Tibial nerve (tissue), 4 donors: Measurements from ENCODE around the gene GREM1. TPM values are rescaled to one million over a fixed set of nuclear protein-coding genes. Genes with fewer than 3 reads are reported as not detected.

Experiments used
- DNase-seq, 2 donors: peaks; one replicate each; pipeline ENCODE4 v3.0.0-alpha.2; 2019; ENCODE audit warnings: low spot score in 2 of 2
- H3K27ac ChIP-seq, 4 donors: fragments of 200-600 bp; sonication (generic) in 3 of 4; one replicate each; pipeline ENCODE4 v1.5.1; 2017 to 2019; ENCODE audit warnings: mild to moderate bottlenecking in 1 of 4
- H3K27me3 ChIP-seq, 2 donors: fragments of 200-600 bp; sonication (generic) in 1 of 2; one replicate each; pipeline versions ENCODE4 v1.5.1 to v1.6.0; 2017 to 2019
- H3K36me3 ChIP-seq, 3 donors: fragments of 200-600 bp; sonication (generic); one replicate each; pipeline ENCODE4 v1.5.1; 2018 to 2019
- H3K4me1 ChIP-seq, 4 donors: fragments of 200-600 bp; sonication (generic) in 3 of 4; one replicate each; pipeline ENCODE4 v1.5.1; 2017 to 2019
- H3K4me3 ChIP-seq, 4 donors: fragments of 200-600 bp; sonication (generic) in 3 of 4; one replicate each; pipeline ENCODE4 v1.5.1; 2017 to 2019; ENCODE audit warnings: mild to moderate bottlenecking in 1 of 4, moderate library complexity in 1 of 4
- H3K9me3 ChIP-seq, 4 donors: fragments of 200-600 bp; sonication (generic) in 3 of 4; one replicate each; pipeline ENCODE4 v1.5.1; 2017 to 2019
- EP300 ChIP-seq, 2 donors: sonication (generic); formaldehyde crosslinking; IDR thresholded peaks; one replicate each; pipeline ENCODE4 v1.6.1; 2017; ENCODE audit warnings: antibody characterized with exemption in 2 of 2, mild to moderate bottlenecking in 1 of 2
- POLR2A ChIP-seq, 2 donors: fragments of 450-650 bp; IDR thresholded peaks; one replicate each; pipeline ENCODE4 v1.6.1; 2017; ENCODE audit warnings: antibody characterized with exemption in 2 of 2, mild to moderate bottlenecking in 2 of 2, moderate library complexity in 2 of 2
- WGBS, 2 donors: methylation state at CpG; one replicate each; pipeline ENCODE4 v1.1.5; 2018; 5-methylcytosine and 5-hydroxymethylcytosine counted together
- total RNA-seq, 4 donors: library from RNA; depleted of rRNA; stranded (reverse); fragments of >200 nt; gene quantifications; one replicate each; pipeline ENCODE4 v1.1.0, GENCODE V29; 2016
- TF ChIP-seq, protein P1 (sequence below), 5 experiments: fragments of 200-600 bp in 3 of 5; fragments of 450-650 bp in 2 of 5; sonication (generic) in 3 of 5; IDR thresholded peaks; one replicate each; pipeline ENCODE4 v1.5.1; 2016 to 2019; ENCODE audit warnings: antibody characterized with exemption in 5 of 5, mild to moderate bottlenecking in 3 of 5, moderate library complexity in 2 of 5

Gene GREM1
- total RNA-seq, 4 donors from 2014 or later, result 0.30 TPM; not detected in 3

DNA sequence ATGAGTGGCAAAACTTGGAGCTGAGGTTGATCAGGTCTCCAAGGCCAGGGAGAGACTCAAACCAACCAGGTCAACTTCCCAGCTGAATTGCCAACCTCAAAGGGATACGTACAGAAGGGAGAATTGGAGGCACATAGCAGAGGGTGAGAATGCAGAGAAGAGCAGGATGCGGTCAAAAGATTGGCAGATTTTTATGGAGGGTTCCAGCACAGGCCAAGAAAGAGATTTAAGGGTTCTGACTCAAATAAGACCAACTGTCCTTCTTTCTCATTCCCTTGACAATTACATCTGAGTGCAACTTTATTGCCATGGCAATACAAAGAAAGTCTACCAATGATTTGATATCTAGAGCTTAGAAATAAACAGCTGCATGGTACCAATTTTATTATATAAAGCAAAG lies 43.1 kb upstream of the GREM1 start:
- H3K4me1 ChIP-seq, result peaks cover 0 to 25% (median 6%) of the 10 kb centered on the region in 4 donors
- H3K36me3 ChIP-seq, result no peaks in the 10 kb centered on the region
- H3K4me3 ChIP-seq, result no peak overlapping the region
- H3K9me3 ChIP-seq, result no peaks in the 10 kb centered on the region
- 92 to 95% methylated on average over 2 of the region's 2 CpGs for WGBS, 2 donors
- no peak overlapping the region for H3K27ac ChIP-seq
- DNase-seq, result no peak
- no peaks in the 10 kb centered on the region for H3K27me3 ChIP-seq
- TF ChIP-seq POLR2A (IDR thresholded peaks at IDR 0.05), result no peak
- TF ChIP-seq, protein P1, sequence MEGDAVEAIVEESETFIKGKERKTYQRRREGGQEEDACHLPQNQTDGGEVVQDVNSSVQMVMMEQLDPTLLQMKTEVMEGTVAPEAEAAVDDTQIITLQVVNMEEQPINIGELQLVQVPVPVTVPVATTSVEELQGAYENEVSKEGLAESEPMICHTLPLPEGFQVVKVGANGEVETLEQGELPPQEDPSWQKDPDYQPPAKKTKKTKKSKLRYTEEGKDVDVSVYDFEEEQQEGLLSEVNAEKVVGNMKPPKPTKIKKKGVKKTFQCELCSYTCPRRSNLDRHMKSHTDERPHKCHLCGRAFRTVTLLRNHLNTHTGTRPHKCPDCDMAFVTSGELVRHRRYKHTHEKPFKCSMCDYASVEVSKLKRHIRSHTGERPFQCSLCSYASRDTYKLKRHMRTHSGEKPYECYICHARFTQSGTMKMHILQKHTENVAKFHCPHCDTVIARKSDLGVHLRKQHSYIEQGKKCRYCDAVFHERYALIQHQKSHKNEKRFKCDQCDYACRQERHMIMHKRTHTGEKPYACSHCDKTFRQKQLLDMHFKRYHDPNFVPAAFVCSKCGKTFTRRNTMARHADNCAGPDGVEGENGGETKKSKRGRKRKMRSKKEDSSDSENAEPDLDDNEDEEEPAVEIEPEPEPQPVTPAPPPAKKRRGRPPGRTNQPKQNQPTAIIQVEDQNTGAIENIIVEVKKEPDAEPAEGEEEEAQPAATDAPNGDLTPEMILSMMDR (IDR thresholded peaks at IDR 0.05), result no peak
- TF ChIP-seq EP300 (IDR thresholded peaks at IDR 0.05), result no peak

- no peak for TF ChIP-seq EP300 (IDR thresholded peaks at IDR 0.05)
- TF ChIP-seq, protein P1 (IDR thresholded peaks at IDR 0.05), result no peak
- no peak for TF ChIP-seq POLR2A (IDR thresholded peaks at IDR 0.05)
- Histone ChIP-seq H3K9me3 (no peaks in the 10 kb centered on the region), H3K4me3 (no peak overlapping the region), H3K27me3 (no peaks in the 10 kb centered on the region), H3K4me1 (peaks cover 0 to 18% (median 4%) of the 10 kb centered on the region in 4 donors), H3K27ac (no peak overlapping the region), H3K36me3 (no peaks in the 10 kb centered on the region)
- 63 to 70% methylated on average over 6 of the region's 6 CpGs for WGBS, 2 donors
- DNase-seq, result no peak
These were observed 42.3 kb upstream of the GREM1 start for GRCh38 chr15:32675466-32675865.

DNA sequence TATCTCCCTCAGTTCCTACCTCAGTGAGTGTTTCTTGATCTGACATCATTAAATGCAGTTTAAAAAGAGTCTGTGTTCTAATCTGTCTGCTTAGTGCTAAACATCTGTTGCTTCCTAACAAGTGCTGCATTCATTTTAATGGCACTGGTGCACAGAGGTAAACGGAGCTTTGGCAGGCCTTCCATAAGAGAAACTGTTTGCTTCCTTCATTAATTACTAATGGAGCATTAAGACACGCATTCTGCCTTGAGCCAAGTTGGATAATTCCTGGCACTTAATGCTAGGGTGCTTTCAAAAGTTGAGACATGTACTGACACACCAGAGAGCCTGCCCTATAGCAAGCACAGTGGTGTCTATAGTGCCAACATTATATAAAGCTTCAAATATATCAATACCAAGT lies 41.6 kb upstream of the GREM1 start:
- TF ChIP-seq EP300 (IDR thresholded peaks at IDR 0.05) (no peak), POLR2A (IDR thresholded peaks at IDR 0.05) (no peak)
- TF ChIP-seq, protein P1 (IDR thresholded peaks at IDR 0.05), result no peak
- 54 to 59% methylated on average over 2 of the region's 2 CpGs for WGBS, 2 donors
- H3K4me3 ChIP-seq, result no peak overlapping the region
- H3K4me1 ChIP-seq, result peaks cover 0 to 11% (median 2%) of the 10 kb centered on the region in 4 donors
- H3K9me3 ChIP-seq, result no peaks in the 10 kb centered on the region
- DNase-seq, result no peak
- no peak overlapping the region for H3K27ac ChIP-seq
- no peaks in the 10 kb centered on the region for H3K27me3 ChIP-seq
- H3K36me3 ChIP-seq, result no peaks in the 10 kb centered on the region

GRCh38 chr15:32677238-32677750 lies 40.5 kb upstream of the GREM1 start:
- H3K9me3 ChIP-seq, result no peaks in the 10 kb centered on the region
- 57 to 73% methylated on average over 5 of the region's 5 CpGs for WGBS, 2 donors
- no peaks in the 10 kb centered on the region for H3K27me3 ChIP-seq
- H3K36me3 ChIP-seq, result no peaks in the 10 kb centered on the region
- TF ChIP-seq, protein P1 (IDR thresholded peaks at IDR 0.05), result no peak
- peak in 1 of 2 donors; percentile 29 for TF ChIP-seq EP300 (IDR thresholded peaks at IDR 0.05)
- TF ChIP-seq POLR2A (IDR thresholded peaks at IDR 0.05), result no peak
- no peak overlapping the region for H3K4me3 ChIP-seq
- no peaks in the 10 kb centered on the region for H3K4me1 ChIP-seq
- peak in 1 of 2 donors; percentile 23 for DNase-seq
- H3K27ac ChIP-seq, result no peak overlapping the region

DNA sequence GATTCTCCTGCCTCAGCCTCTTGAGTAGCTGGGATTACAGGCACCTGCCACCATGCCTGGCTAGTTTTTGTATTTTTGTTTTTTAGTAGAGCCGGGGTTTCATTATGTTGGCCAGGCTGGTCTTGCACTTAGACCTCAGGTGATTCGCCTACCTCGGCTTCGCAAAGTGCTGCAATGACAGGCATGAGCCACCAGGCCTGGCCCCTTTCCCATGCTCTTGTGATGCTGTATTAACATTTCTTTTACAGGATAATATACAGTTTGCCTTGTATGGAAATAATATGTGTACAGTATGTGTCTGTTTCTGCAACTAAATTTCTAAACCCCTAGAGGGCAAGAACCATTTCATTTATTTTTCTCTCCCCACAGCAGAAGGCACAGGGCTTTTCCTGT lies 38.5 kb upstream of the GREM1 start:
- Histone ChIP-seq H3K27me3 (no peaks in the 10 kb centered on the region), H3K4me3 (no peak overlapping the region), H3K27ac (no peak overlapping the region), H3K9me3 (no peaks in the 10 kb centered on the region), H3K36me3 (no peaks in the 10 kb centered on the region), H3K4me1 (peaks cover 0 to 13% (median 4%) of the 10 kb centered on the region in 4 donors)
- 95 to 97% methylated on average over 4 of the region's 4 CpGs for WGBS, 2 donors
- TF ChIP-seq, protein P1 (IDR thresholded peaks at IDR 0.05), result no peak
- no peak for TF ChIP-seq POLR2A (IDR thresholded peaks at IDR 0.05)
- DNase-seq, result no peak
